Measurements from ENCODE around the gene ELP1. TPM values are rescaled to one million over a fixed set of nuclear protein-coding genes. Genes with fewer than 3 reads are reported as not detected.

ELP1 gene
- polyA plus RNA-seq, 1 donor (not counting 4 experiments of a cell fraction or from before 2014, with no cell fraction given), result 49.6 TPM

DNA sequence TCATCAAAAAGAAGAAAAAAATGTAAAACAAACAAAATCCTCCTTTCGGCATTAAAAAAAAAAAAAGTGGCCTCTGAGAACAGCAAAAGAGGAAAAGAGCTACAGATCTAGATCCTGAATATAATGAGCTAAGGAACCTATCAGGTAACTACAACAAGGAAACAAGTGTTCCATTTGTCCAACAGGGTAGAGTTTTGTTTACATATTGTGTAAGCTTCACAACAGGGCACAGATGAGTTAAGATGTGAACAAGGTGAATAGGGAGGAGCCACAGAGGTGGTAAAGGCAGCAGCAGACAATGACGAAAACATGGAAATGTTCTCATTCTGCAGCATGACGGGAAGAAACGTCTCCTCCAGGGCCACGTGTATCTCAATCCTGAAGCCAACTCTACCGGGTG is 14.4 kb downstream of the ELP1 start:
- dilution Hi-C loops (cut with MboI; ENCODE audit: extremely low pct_ligation_motif_present, low sequenced_read_pairs), result no loop called here
- Histone ChIP-seq H3K36me3 (ENCODE audit: control insufficient read depth in 2 of 2, extremely low read depth in 1 of 2, insufficient read depth in 2 of 2, low read length in 2 of 2) (peaks cover 13 to 21% of the 10 kb centered on the region in 2 experiments), H3K9me1 (ENCODE audit: control insufficient read depth, extremely low read depth, insufficient read depth, low read length) (no peaks in the 10 kb centered on the region), H3K4me2 (ENCODE audit: control insufficient read depth, extremely low read depth, insufficient read depth, low read depth, low read length) (no peak overlapping the region), H4K20me1 (ENCODE audit: control insufficient read depth, extremely low read depth, insufficient read depth, low read length) (no peaks in the 10 kb centered on the region), H3K27me3 (ENCODE audit: control insufficient read depth, extremely low read depth, insufficient read depth, low read length) (no peaks in the 10 kb centered on the region), H3K9me3 (ENCODE audit: control insufficient read depth, low read depth, low read length) (no peaks in the 10 kb centered on the region), H3K4me1 (ENCODE audit: control insufficient read depth, extremely low read depth, insufficient read depth, low read length) (no peaks in the 10 kb centered on the region), H3K79me2 (ENCODE audit: control insufficient read depth, insufficient read depth, low read length) (no peaks in the 10 kb centered on the region), H3K27ac (ENCODE audit: control insufficient read depth, insufficient read depth, low read length) (no peak overlapping the region), H3K4me3 (ENCODE audit: control insufficient read depth in 2 of 3, extremely low read depth in 1 of 3, insufficient read depth in 2 of 3, low read depth in 1 of 3, low read length in 3 of 3) (no peak overlapping the region), H3K9ac (ENCODE audit: control insufficient read depth, extremely low read depth, insufficient read depth, low read length) (no peak overlapping the region), H2AFZ (ENCODE audit: control insufficient read depth, low read length) (no peak overlapping the region)
- FAIRE-seq (peak; percentile 23), DNase-seq (ENCODE audit: low read depth, low spot score) (no peak)
- TF ChIP-seq EZH2 (IDR thresholded peaks at IDR 0.05; ENCODE audit: low read length), result no peak
- TF ChIP-seq, protein P1, sequence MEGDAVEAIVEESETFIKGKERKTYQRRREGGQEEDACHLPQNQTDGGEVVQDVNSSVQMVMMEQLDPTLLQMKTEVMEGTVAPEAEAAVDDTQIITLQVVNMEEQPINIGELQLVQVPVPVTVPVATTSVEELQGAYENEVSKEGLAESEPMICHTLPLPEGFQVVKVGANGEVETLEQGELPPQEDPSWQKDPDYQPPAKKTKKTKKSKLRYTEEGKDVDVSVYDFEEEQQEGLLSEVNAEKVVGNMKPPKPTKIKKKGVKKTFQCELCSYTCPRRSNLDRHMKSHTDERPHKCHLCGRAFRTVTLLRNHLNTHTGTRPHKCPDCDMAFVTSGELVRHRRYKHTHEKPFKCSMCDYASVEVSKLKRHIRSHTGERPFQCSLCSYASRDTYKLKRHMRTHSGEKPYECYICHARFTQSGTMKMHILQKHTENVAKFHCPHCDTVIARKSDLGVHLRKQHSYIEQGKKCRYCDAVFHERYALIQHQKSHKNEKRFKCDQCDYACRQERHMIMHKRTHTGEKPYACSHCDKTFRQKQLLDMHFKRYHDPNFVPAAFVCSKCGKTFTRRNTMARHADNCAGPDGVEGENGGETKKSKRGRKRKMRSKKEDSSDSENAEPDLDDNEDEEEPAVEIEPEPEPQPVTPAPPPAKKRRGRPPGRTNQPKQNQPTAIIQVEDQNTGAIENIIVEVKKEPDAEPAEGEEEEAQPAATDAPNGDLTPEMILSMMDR (optimal IDR thresholded peaks at IDR 0.05 in 1 of 3, IDR thresholded peaks at IDR 0.05 in 1 of 3, conservative IDR thresholded peaks at IDR 0.05 in 1 of 3; ENCODE audit: extremely low read depth in 1 of 3, insufficient read depth in 2 of 3, low read length in 3 of 3), result no peak

GRCh38 chr9:108913391-108913790 is 20.5 kb downstream of the ELP1 start:
- peaks cover 25 to 33% of the 10 kb centered on the region in 2 experiments for H3K36me3 ChIP-seq (ENCODE audit: control insufficient read depth in 2 of 2, extremely low read depth in 1 of 2, insufficient read depth in 2 of 2, low read length in 2 of 2)
- H4K20me1 ChIP-seq (ENCODE audit: control insufficient read depth, extremely low read depth, insufficient read depth, low read length), result no peaks in the 10 kb centered on the region
- FAIRE-seq, result peak; percentile 32
- no peaks in the 10 kb centered on the region for H3K27me3 ChIP-seq (ENCODE audit: control insufficient read depth, extremely low read depth, insufficient read depth, low read length)
- no peak overlapping the region for H3K9ac ChIP-seq (ENCODE audit: control insufficient read depth, extremely low read depth, insufficient read depth, low read length)
- no peaks in the 10 kb centered on the region for H3K9me1 ChIP-seq (ENCODE audit: control insufficient read depth, extremely low read depth, insufficient read depth, low read length)
- no peak overlapping the region for H3K4me2 ChIP-seq (ENCODE audit: control insufficient read depth, extremely low read depth, insufficient read depth, low read depth, low read length)
- no peak overlapping the region for H3K27ac ChIP-seq (ENCODE audit: control insufficient read depth, insufficient read depth, low read length)
- H3K79me2 ChIP-seq (ENCODE audit: control insufficient read depth, insufficient read depth, low read length), result no peaks in the 10 kb centered on the region
- H2AFZ ChIP-seq (ENCODE audit: control insufficient read depth, low read length), result no peak overlapping the region
- H3K9me3 ChIP-seq (ENCODE audit: control insufficient read depth, low read depth, low read length), result no peaks in the 10 kb centered on the region
- H3K4me1 ChIP-seq (ENCODE audit: control insufficient read depth, extremely low read depth, insufficient read depth, low read length), result no peaks in the 10 kb centered on the region
- no peak for TF ChIP-seq EZH2 (IDR thresholded peaks at IDR 0.05; ENCODE audit: low read length)
- TF ChIP-seq, protein P1 (optimal IDR thresholded peaks at IDR 0.05 in 1 of 3, IDR thresholded peaks at IDR 0.05 in 1 of 3, conservative IDR thresholded peaks at IDR 0.05 in 1 of 3; ENCODE audit: extremely low read depth in 1 of 3, insufficient read depth in 2 of 3, low read length in 3 of 3), result no peak
- no peak for DNase-seq (ENCODE audit: low read depth, low spot score)
- dilution Hi-C loops (cut with MboI; ENCODE audit: extremely low pct_ligation_motif_present, low sequenced_read_pairs), result no loop called here
- no peak overlapping the region for H3K4me3 ChIP-seq (ENCODE audit: control insufficient read depth in 2 of 3, extremely low read depth in 1 of 3, insufficient read depth in 2 of 3, low read depth in 1 of 3, low read length in 3 of 3)
